ENCODE measurements around the gene LDLRAD4.
"Not testable (repeated sequence)": the region's sequence is repeated elsewhere in the genome, so short reads cannot be mapped to it uniquely, and the experiment has no call there.

Gene LDLRAD4

DNA sequence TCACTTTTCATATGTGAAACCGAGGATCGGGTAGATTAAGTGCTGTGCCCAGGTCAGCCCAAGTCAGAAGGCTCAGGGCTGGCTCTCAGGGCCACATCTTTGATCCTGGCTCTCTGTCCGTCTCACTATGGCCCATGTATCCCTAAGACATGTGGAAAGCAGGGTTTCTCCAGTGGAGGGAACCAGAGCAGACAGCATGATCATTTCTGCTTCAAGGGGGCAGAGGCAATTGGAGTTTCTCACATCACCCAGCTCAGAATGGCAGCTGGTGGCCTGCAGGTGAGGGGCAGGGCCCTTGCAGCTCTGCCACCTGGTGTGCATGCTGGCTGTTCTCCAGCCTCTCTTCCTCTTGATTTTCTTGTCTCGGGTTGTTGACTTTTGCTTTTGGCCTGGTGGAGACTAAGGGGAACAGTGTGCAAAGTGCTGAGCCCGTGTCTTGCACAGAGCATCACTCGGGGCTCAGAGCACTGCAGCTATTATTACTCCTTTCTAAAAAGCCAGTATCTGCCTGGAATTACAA, 27.0 kb downstream of the LDLRAD4 start:
- DNase-seq (ENCODE audit: low read depth in 1 of 2, low spot score in 1 of 2): no peak

DNA sequence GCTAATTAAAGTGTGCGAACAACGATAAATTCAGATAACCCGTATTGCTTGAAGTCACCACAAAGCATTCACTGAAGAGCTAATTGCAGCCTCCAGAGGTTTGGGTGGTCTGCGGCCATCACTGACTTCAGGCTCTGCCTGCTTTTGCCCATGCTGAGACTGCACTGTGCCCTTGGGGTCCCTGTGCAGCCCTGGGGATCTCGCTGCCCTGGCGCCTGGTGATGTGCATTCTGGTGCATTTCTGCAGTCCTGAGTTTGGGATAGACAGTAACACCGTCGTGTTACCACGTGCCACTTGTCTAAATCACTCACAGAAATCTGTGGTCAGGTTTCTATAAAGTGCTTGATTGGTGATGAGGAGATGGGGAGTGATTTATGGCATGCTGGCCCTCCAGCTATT, 27.6 kb downstream of the LDLRAD4 start:
- DNase-seq (ENCODE audit: low read depth in 1 of 2, low spot score in 1 of 2): no peak

DNA sequence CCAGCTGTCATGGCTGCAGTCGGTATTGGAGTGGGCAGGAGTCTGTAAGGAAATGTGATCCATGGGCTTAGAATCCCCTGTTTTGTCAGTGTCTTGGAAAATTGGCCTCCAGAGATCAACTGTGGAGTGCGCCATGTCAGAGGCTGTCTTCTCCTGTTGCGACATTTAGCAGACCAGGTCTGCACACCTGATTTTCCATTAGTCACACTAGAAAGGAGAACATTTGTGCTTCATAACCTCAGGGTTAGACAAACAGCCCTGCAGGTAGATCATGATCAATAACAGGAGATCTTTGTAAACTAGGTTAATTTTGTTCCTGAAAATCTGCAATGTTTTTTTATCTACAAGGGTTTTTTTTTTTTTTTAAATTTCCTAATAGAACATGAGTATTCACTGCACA, 28.0 kb downstream of the LDLRAD4 start:
- DNase-seq (ENCODE audit: low read depth in 1 of 2, low spot score in 1 of 2): no peak

DNA sequence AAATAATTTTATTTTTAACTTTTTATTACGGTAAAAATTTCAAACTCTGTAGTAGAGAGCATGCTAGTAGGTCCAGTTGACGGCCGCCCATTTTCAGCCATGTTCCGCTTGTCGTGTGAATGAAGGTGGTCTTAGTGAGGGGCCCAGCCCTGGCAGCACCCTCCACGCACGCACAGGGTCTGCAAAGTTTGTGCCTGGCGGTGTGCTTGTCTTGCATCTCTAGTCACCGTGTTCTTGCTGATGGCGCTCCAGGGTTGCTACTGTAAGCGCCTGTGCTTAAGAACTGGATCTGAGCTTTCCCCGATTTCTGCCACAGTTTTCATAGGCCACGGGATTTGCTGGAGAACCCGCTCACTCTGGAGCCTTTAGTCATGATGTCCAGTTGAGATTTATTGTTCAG, 28.9 kb downstream of the LDLRAD4 start:
- DNase-seq (ENCODE audit: low read depth in 1 of 2, low spot score in 1 of 2): no peak

DNA sequence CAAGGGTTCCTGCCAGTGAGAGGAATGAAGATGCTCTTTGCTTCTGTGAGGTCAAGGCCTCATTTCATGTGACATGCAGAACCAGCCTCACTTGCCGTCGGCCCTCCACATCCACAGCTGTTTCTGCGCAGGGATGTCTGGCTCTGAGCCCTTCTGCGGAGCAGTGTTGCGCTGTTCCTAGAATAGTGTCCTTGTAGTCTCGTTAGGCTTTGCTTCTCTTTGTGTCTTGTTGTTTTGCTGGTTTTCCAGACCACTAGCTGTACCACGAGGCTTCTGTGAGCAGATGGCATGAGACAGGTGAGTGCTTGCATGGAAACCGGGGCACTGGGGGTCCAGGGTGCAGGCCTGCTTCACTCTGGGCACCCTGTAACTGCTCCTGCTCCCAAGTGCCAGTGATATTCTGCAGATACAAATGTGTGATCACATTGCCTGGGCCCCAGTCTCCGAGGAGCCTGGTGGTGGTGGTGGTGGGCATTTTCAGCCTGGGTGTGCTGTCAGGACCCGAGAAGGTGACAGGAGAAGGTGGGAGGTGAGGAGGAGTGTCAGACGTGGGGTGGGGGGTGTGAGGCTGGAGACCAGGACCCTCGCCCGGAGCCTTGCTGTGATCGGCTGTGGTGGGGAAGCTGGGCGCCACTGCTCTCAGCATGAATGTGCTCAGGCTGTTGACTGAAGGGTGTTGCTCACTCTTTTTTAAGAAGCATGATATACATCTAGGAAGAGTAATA, 34.3 kb downstream of the LDLRAD4 start:
- DNase-seq (ENCODE audit: low read depth in 1 of 2, low spot score in 1 of 2): no peak

DNA sequence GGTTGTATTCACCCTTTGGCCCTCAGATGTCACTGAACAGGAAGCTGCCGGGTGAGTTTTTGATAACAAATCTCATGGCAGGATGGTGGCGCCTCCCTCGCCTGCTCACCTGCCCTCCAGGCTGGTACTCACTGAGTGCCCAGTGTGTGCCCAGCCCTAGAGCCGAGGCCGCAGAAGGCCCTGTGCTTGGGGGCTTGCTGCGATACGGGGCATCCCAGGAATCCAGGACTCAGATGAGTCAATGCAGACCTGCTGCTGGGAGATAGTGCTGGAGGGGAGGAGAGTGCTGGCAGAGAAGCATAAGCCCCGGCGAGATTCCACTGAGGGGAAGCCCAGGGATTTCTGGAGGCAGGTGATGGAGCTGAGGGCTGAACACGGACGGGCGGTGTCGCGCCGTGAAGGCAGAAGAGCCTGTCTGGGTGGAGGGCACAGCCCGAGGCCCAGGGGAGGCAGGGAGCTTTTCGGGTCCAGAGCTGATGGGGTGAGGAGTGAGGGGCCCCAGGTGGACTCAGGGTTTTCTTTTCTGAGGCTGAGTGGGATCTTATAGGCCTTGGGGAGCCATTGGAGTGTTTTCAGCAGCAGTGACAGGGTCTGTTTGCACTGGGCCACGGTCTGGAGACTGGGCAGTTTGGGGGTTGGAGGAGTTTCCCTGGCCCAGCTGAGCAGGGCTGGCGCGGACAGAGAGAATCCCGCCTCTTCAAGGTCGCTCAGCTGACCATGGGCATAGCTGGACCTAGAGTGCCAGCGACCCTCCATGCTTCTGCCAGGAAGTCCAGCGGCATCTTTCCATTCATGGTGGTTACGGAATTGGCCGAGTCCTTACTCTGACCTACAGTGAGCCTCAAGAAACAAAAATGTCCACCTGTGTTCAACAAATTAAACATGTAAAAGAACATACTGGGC, 35.5 kb downstream of the LDLRAD4 start:
- DNase-seq (ENCODE audit: low read depth in 1 of 2, low spot score in 1 of 2): no peak

DNA sequence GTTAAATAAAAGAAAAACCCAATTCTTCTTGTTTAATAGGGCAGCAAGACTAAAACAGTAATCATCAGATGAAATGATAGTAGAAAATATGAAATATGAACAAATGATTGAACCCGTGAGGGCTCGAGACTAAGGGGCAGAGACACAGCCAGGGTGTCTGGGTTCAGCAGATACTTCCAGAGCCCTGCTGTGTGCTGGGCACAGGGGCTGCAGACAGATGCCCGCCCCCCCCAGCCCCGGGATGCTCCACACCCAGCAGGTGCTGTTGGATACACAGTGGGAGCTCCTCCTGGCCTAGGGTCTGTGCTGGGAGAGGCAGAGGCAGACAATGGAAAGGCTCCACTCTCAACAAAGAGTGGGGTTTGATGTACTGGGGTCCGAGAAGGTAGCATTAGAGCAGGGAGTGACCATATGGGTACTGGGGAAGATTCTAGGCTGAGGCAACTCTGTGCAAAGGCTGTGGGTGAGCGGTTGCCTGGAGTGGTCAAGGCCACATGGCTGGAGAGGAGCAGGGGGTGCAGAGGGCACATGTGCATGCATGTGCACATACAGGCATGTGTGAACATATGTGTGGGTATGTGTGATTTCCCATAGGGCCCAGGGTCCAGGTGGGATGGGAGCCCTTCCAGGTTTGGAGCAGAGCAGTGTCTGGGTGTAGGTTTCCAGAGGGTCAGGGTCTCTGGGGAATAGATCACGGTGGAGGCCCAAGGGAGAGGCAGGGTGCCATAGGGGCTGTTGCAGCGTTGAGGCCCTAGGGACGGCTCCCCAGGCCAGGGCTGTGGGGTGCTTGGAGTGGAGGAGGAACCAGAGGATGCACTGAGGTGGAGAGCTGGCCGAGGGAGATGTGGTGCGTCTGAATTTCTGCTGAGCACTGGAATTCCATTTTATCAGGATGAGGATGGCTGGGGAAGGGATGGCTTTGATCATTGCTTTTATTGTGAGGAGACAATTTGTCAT, 36.7 kb downstream of the LDLRAD4 start:
- no peak for DNase-seq (ENCODE audit: low read depth in 1 of 2, low spot score in 1 of 2)

DNA sequence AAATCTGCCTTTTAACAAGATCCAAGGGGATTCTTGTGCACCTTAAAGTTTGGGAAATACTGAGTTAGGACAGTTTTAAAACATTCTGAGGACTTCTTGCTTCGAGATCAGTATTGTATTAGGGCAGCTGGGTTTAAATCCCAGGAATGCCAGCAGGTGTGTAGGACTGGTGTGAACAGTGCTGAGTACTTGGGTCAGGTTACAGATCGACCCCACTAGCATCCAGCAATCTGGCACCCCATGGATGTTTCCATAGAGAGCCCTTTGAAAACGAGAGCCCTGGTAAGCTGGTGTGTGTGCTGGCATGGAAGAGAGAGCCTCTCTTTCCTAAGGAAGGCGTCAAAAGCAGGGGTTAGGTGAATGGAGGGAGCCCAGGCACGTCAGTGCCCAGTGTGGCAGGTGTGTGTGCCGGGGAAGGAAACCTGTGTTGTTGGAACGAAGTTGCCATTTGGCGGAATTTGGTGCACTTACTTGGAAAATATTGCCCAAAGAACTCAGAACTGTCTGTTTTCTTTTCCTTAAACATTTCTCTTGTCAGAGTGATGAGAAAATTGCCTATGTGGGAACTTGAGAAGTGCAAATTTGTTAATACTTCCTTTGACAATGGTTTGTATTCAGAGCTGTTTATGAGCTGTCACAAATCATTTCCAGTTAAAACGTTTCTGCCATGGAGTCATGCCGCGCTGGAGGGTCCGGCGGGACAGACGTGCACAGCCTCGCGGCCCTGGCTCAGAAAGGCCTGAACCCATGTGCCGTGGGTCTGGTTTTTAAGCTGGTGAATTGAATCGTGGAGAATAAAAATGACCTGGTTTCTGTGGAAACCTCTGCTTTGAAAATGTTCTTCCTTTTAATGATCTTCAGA, 38.1 kb downstream of the LDLRAD4 start:
- DNase-seq (ENCODE audit: low read depth in 1 of 2, low spot score in 1 of 2): no peak

DNA sequence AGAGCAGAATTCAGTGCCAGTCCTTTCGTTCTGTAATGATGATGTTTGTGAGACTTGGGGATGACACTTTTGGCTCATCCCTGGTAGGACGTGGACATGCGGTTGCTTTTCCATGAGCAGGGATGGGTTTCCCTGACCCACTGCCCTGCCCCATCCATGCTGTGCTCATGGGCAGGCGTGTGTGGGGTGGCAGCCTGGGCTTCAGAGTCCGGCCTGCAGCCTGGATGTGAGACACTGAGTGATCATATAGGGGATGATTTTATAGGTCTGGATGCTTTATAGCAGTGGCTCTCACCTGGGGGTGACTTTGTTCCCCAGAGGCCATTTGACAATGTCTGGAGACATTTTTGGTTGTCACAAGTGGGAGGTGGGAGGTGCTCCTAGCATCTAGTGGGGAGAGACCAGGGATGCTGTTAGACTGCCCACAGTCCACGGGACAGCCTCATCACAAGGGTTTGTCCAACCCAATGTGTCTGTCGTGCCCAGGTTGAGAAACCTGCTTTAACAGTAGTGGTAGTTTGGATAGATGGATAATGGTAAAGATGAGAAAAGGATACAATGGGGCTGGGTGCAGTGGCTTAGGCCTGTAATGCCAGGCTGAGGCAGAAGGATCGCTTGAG, 38.9 kb downstream of the LDLRAD4 start:
- DNase-seq (ENCODE audit: low read depth in 1 of 2, low spot score in 1 of 2): no peak

DNA sequence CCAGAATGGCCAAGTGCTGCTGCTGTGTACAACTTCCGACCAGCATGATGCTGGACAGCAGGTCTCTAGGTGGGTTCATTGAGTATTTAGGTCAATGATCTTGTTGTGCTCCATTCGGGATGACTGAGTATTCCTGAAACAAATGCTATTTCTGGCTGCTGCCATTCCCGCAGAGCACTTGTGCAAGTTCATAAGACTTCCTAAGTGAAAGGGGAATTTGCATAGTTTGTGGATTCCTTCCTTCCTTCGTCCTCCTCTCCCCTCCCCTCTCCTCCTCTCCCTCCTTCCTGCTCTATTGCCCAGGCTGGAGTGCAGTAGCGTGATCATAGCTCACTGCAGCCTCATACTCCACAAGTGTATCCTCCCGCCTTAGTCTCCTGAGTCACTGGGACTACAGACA, 40.4 kb downstream of the LDLRAD4 start:
- no peak for DNase-seq (ENCODE audit: low read depth in 1 of 2, low spot score in 1 of 2)

DNA sequence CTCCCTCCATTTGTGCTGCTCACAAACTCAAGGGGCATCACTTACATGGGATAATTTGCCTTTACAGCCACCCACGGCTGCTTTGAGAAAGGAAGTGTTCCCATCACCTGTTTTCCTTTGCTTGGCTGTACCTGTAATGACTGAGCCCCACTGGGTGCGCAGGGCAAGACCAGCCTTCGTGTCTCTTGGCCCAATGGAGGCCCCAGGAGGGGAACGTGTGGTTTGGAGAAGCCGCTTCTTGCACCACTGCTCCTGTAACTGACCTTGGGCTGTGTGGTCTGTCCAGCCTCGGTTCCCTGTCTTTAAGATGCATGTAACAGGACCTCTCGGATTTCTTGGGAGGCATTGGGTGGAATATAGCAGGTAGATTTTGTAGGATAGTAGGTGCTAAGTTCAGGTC, 41.1 kb downstream of the LDLRAD4 start:
- DNase-seq (ENCODE audit: low read depth in 1 of 2, low spot score in 1 of 2): no peak

DNA sequence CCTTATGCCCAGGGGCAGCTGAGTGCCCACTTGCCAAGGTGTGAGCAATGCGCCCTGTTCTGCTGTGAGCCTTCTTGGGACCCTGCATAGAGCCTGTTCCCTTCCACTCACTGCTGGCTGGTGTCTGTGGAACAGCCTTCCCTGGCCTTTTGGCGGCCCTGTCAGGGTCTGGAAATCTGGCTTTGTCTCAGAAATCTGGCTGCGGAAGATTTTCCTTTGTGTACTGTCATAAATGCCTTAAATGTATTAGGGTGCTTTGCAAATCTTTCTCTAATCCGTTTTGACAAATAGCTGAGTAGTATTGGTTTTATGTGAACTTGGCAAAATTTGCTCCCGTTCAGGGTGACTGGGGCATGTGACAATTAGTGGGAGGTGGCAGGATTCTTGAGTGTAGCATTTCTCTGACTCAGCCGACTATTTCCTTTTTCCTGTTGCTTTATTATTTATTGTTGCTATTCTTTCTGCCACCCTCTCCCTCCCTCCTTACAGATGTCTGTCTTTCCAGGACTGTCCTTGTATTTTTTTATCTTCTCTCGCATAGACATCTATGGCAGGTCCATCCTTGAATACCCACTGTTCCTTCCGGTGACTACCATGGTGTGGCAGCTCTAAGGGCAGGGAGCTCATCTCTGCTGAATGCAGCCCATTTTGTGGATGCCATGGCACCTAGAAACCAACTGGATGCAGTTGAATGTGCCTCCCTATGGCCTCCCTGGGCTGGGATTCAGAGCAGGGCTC, 41.8 kb downstream of the LDLRAD4 start:
- DNase-seq (ENCODE audit: low read depth in 1 of 2, low spot score in 1 of 2): no peak

DNA sequence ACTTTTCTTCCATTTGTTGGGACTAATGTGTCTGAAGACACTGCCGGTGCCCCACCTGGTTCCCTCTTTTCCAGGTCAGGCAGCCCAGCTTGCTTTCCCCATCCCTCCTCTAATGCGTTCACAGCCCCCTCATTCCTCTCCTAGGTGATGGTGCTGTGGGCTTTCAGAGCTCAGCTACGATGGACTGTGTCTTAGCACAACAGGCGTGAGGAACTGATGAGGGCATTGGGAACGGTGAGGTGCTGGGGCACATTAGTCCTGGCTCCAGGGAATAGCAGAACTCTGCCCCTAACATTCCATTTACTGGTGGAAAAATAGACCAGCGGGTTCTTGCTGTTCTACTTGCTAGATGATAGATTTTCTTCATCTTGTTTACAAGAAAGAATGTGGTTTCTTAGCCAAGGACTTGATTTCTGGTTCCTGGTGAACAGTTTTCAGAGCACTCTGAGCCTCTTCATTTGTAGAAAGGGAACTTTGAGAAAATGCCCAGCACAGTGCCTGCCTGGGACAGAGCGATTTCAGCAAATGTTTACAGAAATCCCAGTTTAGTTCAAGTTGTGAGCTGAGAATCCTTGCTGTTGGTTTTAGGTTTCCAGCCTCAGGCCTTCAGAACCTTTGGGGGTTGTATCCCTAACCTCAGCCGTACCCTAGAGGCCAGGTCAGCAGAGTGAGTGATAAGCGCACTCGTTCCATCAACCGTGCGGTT, 42.5 kb downstream of the LDLRAD4 start:
- DNase-seq (ENCODE audit: low read depth in 1 of 2, low spot score in 1 of 2): no peak

DNA sequence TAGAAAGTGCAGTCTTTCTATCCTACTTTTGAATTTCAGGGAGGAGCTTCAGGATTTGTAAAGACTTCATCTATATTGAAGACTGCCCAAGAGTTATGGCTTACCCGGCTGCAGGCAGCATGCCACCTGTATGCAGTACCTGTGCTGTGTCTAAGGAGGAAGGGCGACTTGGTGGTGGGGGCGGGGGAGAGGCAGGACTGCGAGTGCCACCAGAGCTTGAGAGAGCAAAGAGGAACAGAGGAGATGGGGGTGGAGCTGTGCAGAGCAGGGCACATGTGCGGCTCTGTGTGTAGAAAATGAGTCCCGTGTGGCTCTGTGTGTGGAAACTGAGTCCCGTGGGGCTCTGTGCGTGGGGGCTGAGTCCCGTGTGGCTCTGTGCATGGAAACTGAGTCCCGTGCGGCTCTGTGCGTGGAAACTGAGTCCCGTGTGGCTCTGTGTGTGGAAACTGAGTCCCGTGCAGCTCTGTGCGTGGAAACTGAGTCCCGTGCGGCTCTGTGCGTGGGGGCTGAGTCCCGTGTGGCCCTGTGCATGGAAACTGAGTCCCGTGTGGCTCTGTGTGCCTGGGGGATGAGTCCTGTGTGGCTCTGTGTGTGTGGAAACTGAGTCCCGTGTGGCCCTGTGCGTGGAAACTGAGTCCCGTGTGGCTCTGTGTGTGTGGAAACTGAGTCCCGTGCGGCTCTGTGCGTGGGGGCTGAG, 43.2 kb downstream of the LDLRAD4 start:
- DNase-seq (ENCODE audit: low read depth in 1 of 2, low spot score in 1 of 2): no peak

DNA sequence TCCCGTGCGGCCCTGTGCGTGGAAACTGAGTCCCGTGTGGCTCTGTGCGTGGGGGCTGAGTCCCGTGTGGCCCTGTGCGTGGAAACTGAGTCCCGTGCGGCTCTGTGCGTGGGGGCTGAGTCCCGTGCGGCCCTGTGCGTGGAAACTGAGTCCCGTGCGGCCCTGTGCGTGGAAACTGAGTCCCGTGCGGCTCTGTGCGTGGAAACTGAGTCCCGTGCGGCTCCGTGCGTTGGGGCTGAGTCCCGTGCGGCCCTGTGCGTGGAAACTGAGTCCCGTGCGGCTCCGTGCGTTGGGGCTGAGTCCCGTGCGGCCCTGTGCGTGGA, 43.8 kb downstream of the LDLRAD4 start:
- not testable (repeated sequence) for DNase-seq (ENCODE audit: low read depth in 1 of 2, low spot score in 1 of 2)

DNA sequence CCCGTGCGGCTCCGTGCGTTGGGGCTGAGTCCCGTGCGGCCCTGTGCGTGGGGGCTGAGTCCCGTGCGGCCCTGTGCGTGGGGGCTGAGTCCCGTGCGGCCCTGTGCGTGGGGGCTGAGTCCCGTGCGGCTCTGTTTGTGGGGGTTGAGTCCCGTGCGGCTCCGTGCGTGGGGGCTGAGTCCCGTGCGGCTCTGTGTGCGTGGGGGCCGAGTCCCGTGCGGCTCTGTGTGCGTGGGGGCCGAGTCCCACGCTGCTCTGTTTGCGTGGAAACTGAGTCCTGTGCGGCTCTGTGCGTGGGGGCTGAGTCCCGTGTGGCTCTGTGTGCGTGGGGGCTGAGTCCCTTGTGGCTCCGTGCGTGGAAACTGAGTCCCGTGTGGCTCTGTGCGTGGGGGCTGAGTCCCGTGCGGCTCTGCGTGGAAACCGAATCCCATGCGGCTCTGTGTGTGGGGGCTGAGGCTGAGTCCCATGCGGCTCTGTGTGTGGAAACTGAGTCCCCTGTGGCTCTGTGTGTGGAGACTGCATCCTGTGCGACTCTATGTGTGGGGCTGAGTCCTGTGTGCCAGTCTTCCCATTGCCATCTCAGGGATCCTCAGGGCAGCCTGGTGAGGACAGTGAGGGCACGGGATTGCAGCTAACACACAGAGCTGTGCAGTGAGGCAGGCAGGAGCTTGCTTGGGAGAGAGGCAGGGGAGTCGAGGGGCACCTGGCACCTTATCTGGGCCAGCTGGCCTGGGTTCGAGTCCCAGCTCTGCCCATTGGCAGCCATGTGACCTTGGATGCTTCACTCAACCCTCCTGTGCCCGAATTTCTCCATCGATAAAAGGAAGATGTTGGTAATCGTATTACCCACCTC, 44.5 kb downstream of the LDLRAD4 start:
- no peak for DNase-seq (ENCODE audit: low read depth in 1 of 2, low spot score in 1 of 2)
